ENCODE results near the gene RTKN. TPM values are rescaled to one million over a fixed set of nuclear protein-coding genes. Genes with fewer than 3 reads are reported as not detected.
"Not testable (repeated sequence)": the region's sequence is repeated elsewhere in the genome, so short reads cannot be mapped to it uniquely, and the experiment has no call there.

RTKN gene
- total and polyA plus RNA-seq, 9 of the 15 experiments (the other 6 are each of a cell fraction or from before 2014, with no cell fraction given): 0.14 to 6.9 (median 3.6) TPM

GRCh38 chr2:74421221-74421870 is 20.4 kb downstream of the RTKN start, which contains the start of the genes C2orf81 and WDR54 (continued):
- TF ChIP-seq PBX2 (CRISPR knock-in tag; IDR thresholded peaks at IDR 0.05; ENCODE audit: low read depth) (no peak), PBX2 (tag; conservative IDR thresholded peaks at IDR 0.05; ENCODE audit: low read depth) (no peak), CXXC5 (CRISPR knock-in tag; IDR thresholded peaks at IDR 0.05) (peak; percentile 84), SPI1 (IDR thresholded peaks at IDR 0.05; ENCODE audit: borderline replicate concordance, low read depth, low read length) (peak; percentile 79), ZBTB8A (IDR thresholded peaks at IDR 0.05; ENCODE audit: partially characterized antibody) (no peak), ZBTB17 (CRISPR knock-in tag; IDR thresholded peaks at IDR 0.05) (no peak), POU5F1 (IDR thresholded peaks at IDR 0.05; ENCODE audit: borderline replicate concordance, low read depth, low read length, partially characterized antibody) (no peak), ZC3H4 (CRISPR knock-in tag; IDR thresholded peaks at IDR 0.05; ENCODE audit: borderline replicate concordance) (no peak)

- POLR2A ChIA-PET: interaction anchor here (0.6 to 1.6 kb wide), 3 partner anchors 27 to 52 kb away, joined by 3 to 4 read pairs (median 3); partner anchors contain the start of gene MRPL53
Measured at GRCh38 chr2:74420443-74421103, 21.2 kb downstream of the RTKN start.

More at GRCh38 chr2:74420443-74421103, 21.2 kb downstream of the RTKN start:
- H3K4me2 ChIP-seq (ENCODE audit: insufficient read depth, low read length); H3K9ac ChIP-seq (ENCODE audit: insufficient read depth in 1 of 2, low read depth in 2 of 2, low read length in 2 of 2); BruUV-seq (replicated peaks); DNase-seq (ENCODE audit: extremely low read depth in 1 of 4, low spot score in 3 of 4); H3K27ac ChIP-seq (ENCODE audit: extremely low read depth, low read depth, low read length); H3K4me3 ChIP-seq; H3K79me2 ChIP-seq (ENCODE audit: control insufficient read depth, insufficient read depth, low read length); H3K9me3 ChIP-seq (replicated peaks; ENCODE audit: control insufficient read depth, insufficient read depth, low read depth, low read length); H3K36me3 ChIP-seq (ENCODE audit: control insufficient read depth, insufficient read depth, low read length); ATAC-seq; in situ Hi-C loops (cut with MboI); H3K9me1 ChIP-seq (ENCODE audit: control insufficient read depth, insufficient read depth, low read length); H4K20me1 ChIP-seq (replicated peaks; ENCODE audit: control insufficient read depth, insufficient read depth, low read length); FAIRE-seq: not testable (repeated sequence)
- H3K27me3 ChIP-seq (ENCODE audit: control insufficient read depth in 2 of 2, insufficient read depth in 2 of 2, low read length in 2 of 2): peaks cover 4 to 18% of the 10 kb centered on the region in 2 experiments; a peak in 4 of 5 replicates
- peaks cover 5 to 26% of the 10 kb centered on the region in 2 experiments; a peak in 4 of 5 replicates for H3K4me1 ChIP-seq (replicated peaks in 1 of 2; ENCODE audit: control insufficient read depth in 2 of 2, insufficient read depth in 2 of 2, low read length in 2 of 2)
- CTCF ChIA-PET (ENCODE audit: low intra/inter-chr PET ratio): interaction anchor here (0.6 kb wide), 1 partner anchor 143 kb away, joined by 3 read pairs; no protein-coding TSS in a partner anchor
- H2AFZ ChIP-seq (ENCODE audit: low read depth, low read length): peak overlapping the region; percentile 98
- intact Hi-C loops (cut with micrococcal nuclease): loop anchor here (5.0 kb wide), 1 partner anchor 167 kb away; no protein-coding TSS in a partner anchor
- WGBS (ENCODE audit: insufficient coverage, low coverage, missing lambda C conversion rate): 30% methylated on average over 12 of the region's 19 CpGs

Data from K562 (cell line).